ENCODE measurements around the gene SETDB2. TPM values are rescaled to one million over a fixed set of nuclear protein-coding genes. Genes with fewer than 3 reads are reported as not detected.
A peak's percentile ranks its signal among the peaks of the same experiment; 100 is the strongest.

The SETDB2 gene
- polyA plus RNA-seq, 3 donors: 4.8 to 6.8 (median 6.4) TPM

- peaks cover 10 to 26% (median 16%) of the 10 kb centered on the region in 7 donors for H3K9me3 Mint-ChIP-seq
- no peaks in the 10 kb centered on the region for H3K79me2 ChIP-seq (ENCODE audit: insufficient read depth, low read length)
- H3K27ac ChIP-seq (ENCODE audit: low read depth in 1 of 2, low read length in 2 of 2): no peak overlapping the region
- no peaks in the 10 kb centered on the region for H3K27me3 ChIP-seq (ENCODE audit: control insufficient read depth in 2 of 2, insufficient read depth in 2 of 2, low read length in 2 of 2)
- H3K9me3 ChIP-seq (replicated peaks in 1 of 2; ENCODE audit: control insufficient read depth in 1 of 2, insufficient read depth in 1 of 2, low read length in 2 of 2): peaks cover 12 to 20% of the 10 kb centered on the region in 2 donors
- no peaks in the 10 kb centered on the region for H4K20me1 ChIP-seq (ENCODE audit: insufficient read depth, low read length)
- H2AFZ ChIP-seq (ENCODE audit: insufficient read depth, low read depth, low read length, poor library complexity, severe bottlenecking): no peak overlapping the region
- H3K4me2 ChIP-seq (replicated peaks; ENCODE audit: extremely low read depth, low read length, poor library complexity, severe bottlenecking): no peak overlapping the region
- no peaks in the 10 kb centered on the region for H3K27me3 Mint-ChIP-seq (ENCODE audit: low read depth in 3 of 3)
- H3K36me3 Mint-ChIP-seq: peaks cover 47 to 51% of the 10 kb centered on the region in 2 donors
- H3K4me3 ChIP-seq (replicated peaks in 1 of 3; ENCODE audit: low read depth in 2 of 3, low read length in 3 of 3): no peak overlapping the region
- H3K4me1 ChIP-seq (ENCODE audit: control insufficient read depth in 1 of 2, insufficient read depth in 2 of 2, low read length in 2 of 2): no peaks in the 10 kb centered on the region
- DNase-seq: no peak
- peaks cover 40 to 54% of the 10 kb centered on the region in 2 donors for H3K36me3 ChIP-seq (replicated peaks in 1 of 2; ENCODE audit: control insufficient read depth in 1 of 2, insufficient read depth in 2 of 2, low read length in 2 of 2)
- H3K27ac Mint-ChIP-seq: no peak overlapping the region
- H3K4me3 Mint-ChIP-seq: no peak overlapping the region
- no peak for TF ChIP-seq CTCF (IDR thresholded peaks at IDR 0.05)
- H3K9ac ChIP-seq (ENCODE audit: insufficient read depth, low read length, poor library complexity, severe bottlenecking): no peak overlapping the region
- H3K4me1 Mint-ChIP-seq: no peaks in the 10 kb centered on the region
- no CpG with 5 or more reads among the region's 1 CpG for WGBS (ENCODE audit: insufficient coverage)
- intact Hi-C loops (cut with micrococcal nuclease): no loop called here
Observed at GRCh38 chr13:49459580-49459979, 15.5 kb downstream of the SETDB2 start.

GRCh38 chr13:49464085-49464484 is 20.0 kb downstream of the SETDB2 start:
- intact Hi-C loops (cut with micrococcal nuclease): no loop called here
- no peak for DNase-seq
- no peaks in the 10 kb centered on the region for H3K4me1 Mint-ChIP-seq
- peaks cover 59 to 74% of the 10 kb centered on the region in 2 donors for H3K36me3 Mint-ChIP-seq
- H3K27me3 ChIP-seq (ENCODE audit: control insufficient read depth in 2 of 2, insufficient read depth in 2 of 2, low read length in 2 of 2): no peaks in the 10 kb centered on the region
- WGBS (ENCODE audit: insufficient coverage): no CpG with 5 or more reads among the region's 1 CpG
- H3K4me3 Mint-ChIP-seq: no peak overlapping the region
- no peak overlapping the region for H3K9ac ChIP-seq (ENCODE audit: insufficient read depth, low read length, poor library complexity, severe bottlenecking)
- no peak overlapping the region for H3K4me2 ChIP-seq (replicated peaks; ENCODE audit: extremely low read depth, low read length, poor library complexity, severe bottlenecking)
- H3K9me3 ChIP-seq (replicated peaks in 1 of 2; ENCODE audit: control insufficient read depth in 1 of 2, insufficient read depth in 1 of 2, low read length in 2 of 2): peaks cover 12 to 20% of the 10 kb centered on the region in 2 donors
- no peaks in the 10 kb centered on the region for H4K20me1 ChIP-seq (ENCODE audit: insufficient read depth, low read length)
- H3K79me2 ChIP-seq (ENCODE audit: insufficient read depth, low read length): no peaks in the 10 kb centered on the region
- no peak overlapping the region for H2AFZ ChIP-seq (ENCODE audit: insufficient read depth, low read depth, low read length, poor library complexity, severe bottlenecking)
- no peak overlapping the region for H3K4me3 ChIP-seq (replicated peaks in 1 of 3; ENCODE audit: low read depth in 2 of 3, low read length in 3 of 3)
- peaks cover 10 to 26% (median 16%) of the 10 kb centered on the region in 7 donors for H3K9me3 Mint-ChIP-seq
- no peak for TF ChIP-seq CTCF (IDR thresholded peaks at IDR 0.05)
- peaks cover 56 to 84% of the 10 kb centered on the region in 2 donors for H3K36me3 ChIP-seq (replicated peaks in 1 of 2; ENCODE audit: control insufficient read depth in 1 of 2, insufficient read depth in 2 of 2, low read length in 2 of 2)
- no peaks in the 10 kb centered on the region for H3K4me1 ChIP-seq (ENCODE audit: control insufficient read depth in 1 of 2, insufficient read depth in 2 of 2, low read length in 2 of 2)
- no peak overlapping the region for H3K27ac ChIP-seq (ENCODE audit: low read depth in 1 of 2, low read length in 2 of 2)
- no peaks in the 10 kb centered on the region for H3K27me3 Mint-ChIP-seq (ENCODE audit: low read depth in 3 of 3)
- peak overlapping the region in 1 of 7 donors; percentile 6 for H3K27ac Mint-ChIP-seq

Measured in CD14-positive monocyte (primary cell).